ENCODE results near the gene TPGS1. TPM values are rescaled to one million over a fixed set of nuclear protein-coding genes. Genes with fewer than 3 reads are reported as not detected.

The TPGS1 gene
- total and polyA plus RNA-seq, 8 donors: 1.2 to 65.5 (median 25.0) TPM

DNA sequence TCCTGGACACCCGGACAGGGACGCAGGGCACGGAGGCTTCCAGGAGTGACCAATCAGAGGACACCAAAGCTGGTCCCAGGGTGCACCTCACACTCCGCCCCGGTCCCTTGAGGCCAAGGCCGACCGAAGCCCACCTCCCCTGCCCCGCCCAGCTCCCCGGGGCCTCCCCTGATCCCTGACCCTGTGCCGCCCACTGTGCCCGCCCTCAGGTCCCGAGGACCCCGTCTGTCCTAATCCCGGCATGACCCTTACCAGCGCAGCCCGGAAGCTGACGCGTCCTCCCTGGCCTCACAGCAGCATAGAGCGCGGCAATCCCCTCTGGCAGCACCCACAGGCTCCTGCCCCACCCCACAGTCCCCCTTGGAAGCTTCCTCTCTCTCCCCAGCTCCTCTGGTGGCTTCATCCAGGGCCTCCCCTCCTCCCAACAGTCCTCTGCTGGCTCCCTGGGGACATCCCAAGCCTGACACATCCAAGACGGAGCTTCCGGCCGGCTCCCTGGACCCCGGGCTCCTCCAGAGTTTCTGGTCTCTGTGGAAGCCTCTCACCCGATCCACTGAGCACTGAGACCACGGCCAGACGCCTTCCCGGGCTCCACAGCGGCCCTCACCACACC is 16.9 kb downstream of the TPGS1 start:
- H3K36me3 ChIP-seq: peaks cover 0 to 11% (median 9%) of the 10 kb centered on the region in 4 donors
- WGBS, 5 donors: 65 to 76% (median 69%) methylated on average over 24 to 29 of the region's 29 CpGs
- no peak overlapping the region for H3K27ac ChIP-seq
- intact Hi-C loops (cut with DNase I; ENCODE audit: low total_unique reads): no loop called here
- TF ChIP-seq POLR2AphosphoS5 (IDR thresholded peaks at IDR 0.05): no peak
- TF ChIP-seq EP300 (IDR thresholded peaks at IDR 0.05): no peak
- no peak overlapping the region for H3K4me3 ChIP-seq
- H3K27me3 ChIP-seq: peaks cover 0 to 29% (median 12%) of the 10 kb centered on the region in 3 donors
- H3K4me1 ChIP-seq: no peaks in the 10 kb centered on the region
- no peaks in the 10 kb centered on the region for H3K9me3 ChIP-seq
- DNase-seq: no peak

DNA sequence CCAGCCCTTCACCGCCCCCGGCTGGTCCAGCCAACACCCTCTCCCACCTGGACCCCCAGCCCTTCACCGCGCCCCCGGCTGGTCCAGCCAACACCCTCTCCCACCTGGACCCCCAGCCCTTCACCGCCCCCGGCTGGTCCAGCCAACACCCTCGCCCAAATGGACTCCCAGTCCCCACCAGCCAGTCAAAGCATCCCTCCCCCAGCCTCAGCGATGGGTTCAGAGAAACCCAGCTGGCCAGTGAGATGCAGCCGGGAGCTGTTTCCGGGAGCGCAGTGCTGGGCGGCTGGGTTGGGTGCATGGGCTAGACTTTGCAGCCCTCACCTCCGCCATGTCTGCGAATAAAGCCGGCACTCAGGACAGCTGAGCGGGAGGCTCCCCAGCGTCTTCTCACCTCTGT is 17.7 kb downstream of the TPGS1 start:
- no peak for DNase-seq
- intact Hi-C loops (cut with DNase I; ENCODE audit: low total_unique reads): no loop called here
- H3K4me1 ChIP-seq: no peaks in the 10 kb centered on the region
- WGBS, 5 donors: 70 to 75% (median 71%) methylated on average over 10 to 18 of the region's 18 CpGs
- H3K36me3 ChIP-seq: peaks cover 0 to 3% (median under 1%) of the 10 kb centered on the region in 4 donors
- TF ChIP-seq POLR2A (IDR thresholded peaks at IDR 0.05): no peak
- TF ChIP-seq EP300 (IDR thresholded peaks at IDR 0.05): no peak
- peaks cover 0 to 29% (median 12%) of the 10 kb centered on the region in 3 donors for H3K27me3 ChIP-seq
- no peak overlapping the region for H3K27ac ChIP-seq
- no peaks in the 10 kb centered on the region for H3K9me3 ChIP-seq
- no peak overlapping the region for H3K4me3 ChIP-seq

DNA sequence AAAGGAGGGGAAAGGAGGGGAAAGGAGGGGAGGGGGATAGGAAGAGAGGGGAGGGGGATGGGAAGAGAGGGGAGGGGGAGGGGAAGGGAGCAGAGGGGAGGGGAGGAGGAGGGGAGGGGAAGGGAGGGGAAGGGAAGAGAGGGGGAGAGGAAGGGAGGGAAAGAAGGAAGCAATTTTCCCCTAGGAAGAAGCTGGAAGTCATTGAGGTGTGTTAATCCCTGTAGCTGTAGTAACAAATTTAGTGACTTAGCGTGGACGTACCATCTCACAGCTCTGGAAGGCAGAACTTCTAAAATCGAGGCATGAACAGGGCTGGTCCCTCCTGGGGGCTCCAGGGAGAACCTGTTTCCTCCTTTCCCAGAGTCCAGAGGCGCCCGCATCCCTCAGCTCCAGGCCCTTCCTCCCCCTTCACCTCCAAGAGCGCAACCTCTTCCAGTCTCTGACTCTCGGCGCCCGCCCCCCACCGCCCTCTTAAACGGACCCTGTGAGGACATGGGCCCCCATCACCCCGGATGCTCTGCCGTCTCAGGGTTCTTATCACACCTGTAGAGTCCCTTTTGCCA is 18.6 kb downstream of the TPGS1 start:
- H3K4me3 ChIP-seq: no peak overlapping the region
- peaks cover 3 to 9% (median 7%) of the 10 kb centered on the region in 4 donors for H3K4me1 ChIP-seq
- H3K36me3 ChIP-seq: no peaks in the 10 kb centered on the region
- peaks cover 0 to 29% (median 12%) of the 10 kb centered on the region in 3 donors for H3K27me3 ChIP-seq
- H3K27ac ChIP-seq: no peak overlapping the region
- WGBS, 5 donors: 42 to 52% (median 47%) methylated on average over 13 of the region's 13 CpGs
- no peaks in the 10 kb centered on the region for H3K9me3 ChIP-seq
- no peak for DNase-seq
- intact Hi-C loops (cut with DNase I; ENCODE audit: low total_unique reads): no loop called here
- TF ChIP-seq POLR2AphosphoS5 (IDR thresholded peaks at IDR 0.05) (no peak), POLR2A (IDR thresholded peaks at IDR 0.05) (no peak), EP300 (IDR thresholded peaks at IDR 0.05) (no peak)
- TF ChIP-seq, protein P1, sequence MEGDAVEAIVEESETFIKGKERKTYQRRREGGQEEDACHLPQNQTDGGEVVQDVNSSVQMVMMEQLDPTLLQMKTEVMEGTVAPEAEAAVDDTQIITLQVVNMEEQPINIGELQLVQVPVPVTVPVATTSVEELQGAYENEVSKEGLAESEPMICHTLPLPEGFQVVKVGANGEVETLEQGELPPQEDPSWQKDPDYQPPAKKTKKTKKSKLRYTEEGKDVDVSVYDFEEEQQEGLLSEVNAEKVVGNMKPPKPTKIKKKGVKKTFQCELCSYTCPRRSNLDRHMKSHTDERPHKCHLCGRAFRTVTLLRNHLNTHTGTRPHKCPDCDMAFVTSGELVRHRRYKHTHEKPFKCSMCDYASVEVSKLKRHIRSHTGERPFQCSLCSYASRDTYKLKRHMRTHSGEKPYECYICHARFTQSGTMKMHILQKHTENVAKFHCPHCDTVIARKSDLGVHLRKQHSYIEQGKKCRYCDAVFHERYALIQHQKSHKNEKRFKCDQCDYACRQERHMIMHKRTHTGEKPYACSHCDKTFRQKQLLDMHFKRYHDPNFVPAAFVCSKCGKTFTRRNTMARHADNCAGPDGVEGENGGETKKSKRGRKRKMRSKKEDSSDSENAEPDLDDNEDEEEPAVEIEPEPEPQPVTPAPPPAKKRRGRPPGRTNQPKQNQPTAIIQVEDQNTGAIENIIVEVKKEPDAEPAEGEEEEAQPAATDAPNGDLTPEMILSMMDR (IDR thresholded peaks at IDR 0.05): no peak

DNA sequence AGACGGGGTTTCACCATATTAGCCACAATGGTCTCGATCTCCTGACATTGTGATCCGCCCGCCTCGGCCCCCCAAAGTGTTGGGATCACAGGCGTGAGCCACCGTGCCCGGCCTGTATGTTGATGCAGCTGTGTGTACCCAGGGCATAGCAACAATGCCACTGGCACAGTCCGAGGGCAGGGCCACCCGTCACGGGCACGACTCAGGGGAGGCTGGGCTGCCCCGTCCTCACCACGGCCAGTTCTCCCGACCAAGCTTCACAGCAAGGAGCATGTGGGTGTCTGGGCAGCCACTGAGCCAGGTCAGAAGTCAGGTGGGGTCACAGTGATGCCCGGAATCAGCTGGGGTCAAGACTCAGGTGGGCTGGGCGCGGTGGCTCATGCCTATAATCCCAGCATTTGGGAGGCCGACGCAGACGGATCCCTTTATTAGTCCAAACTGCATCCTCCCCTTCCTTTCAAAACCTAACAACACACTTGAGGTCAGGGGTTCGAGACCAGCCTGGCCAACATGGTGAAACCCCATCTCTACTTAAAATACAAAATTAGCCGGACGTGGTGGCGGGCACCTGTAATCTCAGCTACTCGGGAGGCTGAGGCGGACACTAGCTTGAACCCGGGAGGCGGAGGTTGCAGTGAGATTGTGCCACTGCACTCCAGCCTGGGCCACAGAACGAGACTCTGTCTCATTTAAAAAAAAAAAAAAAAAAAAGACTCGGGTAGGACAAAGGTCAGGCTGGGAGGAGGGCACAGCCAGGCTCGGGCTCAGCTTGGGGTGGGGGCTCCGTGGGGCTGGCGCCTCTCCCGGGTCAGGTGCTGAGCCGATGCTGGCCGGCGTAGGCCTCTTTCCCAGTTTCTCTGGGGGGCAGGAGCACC is 23.1 kb downstream of the TPGS1 start:
- no peak for DNase-seq
- Histone ChIP-seq H3K4me3 (peak overlapping the region; percentile 97 to 100 (median 99)), H3K4me1 (peaks cover 24 to 42% (median 38%) of the 10 kb centered on the region in 4 donors), H3K36me3 (peaks cover 0 to 6% (median 2%) of the 10 kb centered on the region in 4 donors), H3K27me3 (peaks cover 0 to 23% (median 5%) of the 10 kb centered on the region in 3 donors), H3K27ac (peak overlapping the region; percentile 92 to 99 (median 96)), H3K9me3 (no peaks in the 10 kb centered on the region)
- intact Hi-C loops (cut with DNase I; ENCODE audit: low total_unique reads): no loop called here
- no peak for TF ChIP-seq POLR2AphosphoS5 (IDR thresholded peaks at IDR 0.05)
- TF ChIP-seq, protein P1 (IDR thresholded peaks at IDR 0.05): no peak
- TF ChIP-seq EP300 (IDR thresholded peaks at IDR 0.05): no peak
- TF ChIP-seq POLR2A (IDR thresholded peaks at IDR 0.05): no peak
- WGBS, 5 donors: 57 to 63% (median 59%) methylated on average over 38 of the region's 38 CpGs
